ENCODE measurements around the gene COL27A1.
A peak's percentile ranks its signal among the peaks of the same experiment; 100 is the strongest.

Gene COL27A1

GRCh38 chr9:114213566-114213965 lies 58.2 kb downstream of the COL27A1 start:
- no peak for DNase-seq (ENCODE audit: extremely low read depth, low read depth)
- TF ChIP-seq CTCF (IDR thresholded peaks at IDR 0.05; ENCODE audit: low read depth, low read length): no peak

GRCh38 chr9:114214181-114214580 lies 58.8 kb downstream of the COL27A1 start:
- no peak for TF ChIP-seq CTCF (IDR thresholded peaks at IDR 0.05; ENCODE audit: low read depth, low read length)
- DNase-seq (ENCODE audit: extremely low read depth, low read depth): peak; percentile 61

- TF ChIP-seq CTCF (IDR thresholded peaks at IDR 0.05; ENCODE audit: low read depth, low read length): no peak
- DNase-seq (ENCODE audit: extremely low read depth, low read depth): no peak
These were observed 59.5 kb downstream of the COL27A1 start for GRCh38 chr9:114214686-114215414.

GRCh38 chr9:114216081-114216480 lies 60.7 kb downstream of the COL27A1 start:
- DNase-seq (ENCODE audit: extremely low read depth, low read depth): no peak
- TF ChIP-seq CTCF (IDR thresholded peaks at IDR 0.05; ENCODE audit: low read depth, low read length): no peak

GRCh38 chr9:114216976-114217375 lies 61.6 kb downstream of the COL27A1 start:
- DNase-seq (ENCODE audit: extremely low read depth, low read depth): no peak
- TF ChIP-seq CTCF (IDR thresholded peaks at IDR 0.05; ENCODE audit: low read depth, low read length): no peak

GRCh38 chr9:114218264-114219120 lies 63.2 kb downstream of the COL27A1 start:
- TF ChIP-seq CTCF (IDR thresholded peaks at IDR 0.05; ENCODE audit: low read depth, low read length): no peak
- DNase-seq (ENCODE audit: extremely low read depth, low read depth): no peak

GRCh38 chr9:114220061-114220541 lies 64.8 kb downstream of the COL27A1 start:
- no peak for TF ChIP-seq CTCF (IDR thresholded peaks at IDR 0.05; ENCODE audit: low read depth, low read length)
- DNase-seq (ENCODE audit: extremely low read depth, low read depth): no peak

All from AG09319 (cell line).